Measurements from ENCODE around the gene COL12A1. TPM values are rescaled to one million over a fixed set of nuclear protein-coding genes. Genes with fewer than 3 reads are reported as not detected.

COL12A1 gene
- total RNA-seq, 1 experiment from 2014 or later = 0.96 TPM

- TF ChIP-seq, protein P1, sequence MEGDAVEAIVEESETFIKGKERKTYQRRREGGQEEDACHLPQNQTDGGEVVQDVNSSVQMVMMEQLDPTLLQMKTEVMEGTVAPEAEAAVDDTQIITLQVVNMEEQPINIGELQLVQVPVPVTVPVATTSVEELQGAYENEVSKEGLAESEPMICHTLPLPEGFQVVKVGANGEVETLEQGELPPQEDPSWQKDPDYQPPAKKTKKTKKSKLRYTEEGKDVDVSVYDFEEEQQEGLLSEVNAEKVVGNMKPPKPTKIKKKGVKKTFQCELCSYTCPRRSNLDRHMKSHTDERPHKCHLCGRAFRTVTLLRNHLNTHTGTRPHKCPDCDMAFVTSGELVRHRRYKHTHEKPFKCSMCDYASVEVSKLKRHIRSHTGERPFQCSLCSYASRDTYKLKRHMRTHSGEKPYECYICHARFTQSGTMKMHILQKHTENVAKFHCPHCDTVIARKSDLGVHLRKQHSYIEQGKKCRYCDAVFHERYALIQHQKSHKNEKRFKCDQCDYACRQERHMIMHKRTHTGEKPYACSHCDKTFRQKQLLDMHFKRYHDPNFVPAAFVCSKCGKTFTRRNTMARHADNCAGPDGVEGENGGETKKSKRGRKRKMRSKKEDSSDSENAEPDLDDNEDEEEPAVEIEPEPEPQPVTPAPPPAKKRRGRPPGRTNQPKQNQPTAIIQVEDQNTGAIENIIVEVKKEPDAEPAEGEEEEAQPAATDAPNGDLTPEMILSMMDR (conservative IDR thresholded peaks at IDR 0.05) = no peak
Measured at GRCh38 chr6:75221116-75221515, 15.3 kb upstream of the COL12A1 start.

More at GRCh38 chr6:75221116-75221515, 15.3 kb upstream of the COL12A1 start:
- Histone ChIP-seq H2AK5ac (ENCODE audit: insufficient read length, low read length) (no peak overlapping the region), H3K4me1 (ENCODE audit: insufficient read depth, low read length) (no peaks in the 10 kb centered on the region; the same call in 1 of the 2 replicates), H4K20me1 (ENCODE audit: control insufficient read depth, insufficient read depth, insufficient read length) (no peaks in the 10 kb centered on the region), H3K9me3 (ENCODE audit: control insufficient read depth, low read depth, low read length) (no peaks in the 10 kb centered on the region), H2BK15ac (ENCODE audit: low read depth, low read length) (no peak overlapping the region), H3T11ph (ENCODE audit: low read length) (no peak overlapping the region), H3K23me2 (ENCODE audit: insufficient read length, low read depth, low read length, poor library complexity, severe bottlenecking) (no peaks in the 10 kb centered on the region), H2BK5ac (ENCODE audit: insufficient read length, low read length) (no peak overlapping the region), H3K18ac (ENCODE audit: insufficient read length, low read depth, low read length) (no peak overlapping the region), H4K8ac (replicated peaks; ENCODE audit: insufficient read length, low read depth, low read length) (no peak overlapping the region), H3K27ac (ENCODE audit: insufficient read length, low read depth, low read length) (no peak overlapping the region), H3K4ac (ENCODE audit: low read depth, low read length) (no peak overlapping the region), H3K23ac (ENCODE audit: insufficient read length, low read depth, low read length) (no peak overlapping the region), H4K5ac (ENCODE audit: insufficient read length, low read depth, low read length) (no peak overlapping the region), H2BK20ac (ENCODE audit: low read depth, low read length, poor library complexity, severe bottlenecking) (no peak overlapping the region), H3K79me1 (ENCODE audit: insufficient read depth, low read depth, low read length, poor library complexity, severe bottlenecking) (no peaks in the 10 kb centered on the region), H3K9ac (ENCODE audit: extremely low read depth, insufficient read length, low read length) (no peak overlapping the region), H3K79me2 (ENCODE audit: insufficient read depth, low read length) (no peaks in the 10 kb centered on the region), H3K14ac (ENCODE audit: insufficient read depth, low read length) (no peak overlapping the region), H2BK12ac (ENCODE audit: insufficient read length, low read depth, low read length) (no peak overlapping the region), H3K27me3 (ENCODE audit: insufficient read depth, low read length) (no peaks in the 10 kb centered on the region), H3K56ac (ENCODE audit: insufficient read length, low read depth, low read length) (no peak overlapping the region), H2AFZ (ENCODE audit: low read length) (no peak overlapping the region), H3K4me2 (ENCODE audit: insufficient read depth, insufficient read length, low read length) (no peak overlapping the region), H2BK120ac (ENCODE audit: low read depth, low read length, poor library complexity, severe bottlenecking) (no peak overlapping the region), H4K91ac (ENCODE audit: insufficient read length, low read depth, low read length) (no peak overlapping the region)
- WGBS (ENCODE audit: extremely low coverage, insufficient read length, low lambda C conversion rate) = no CpG with 5 or more reads among the region's 4 CpGs
- Mint-ChIP-seq H3K36me3 (ENCODE audit: insufficient read depth in 1 of 3, low read depth in 3 of 3) (no peaks in the 10 kb centered on the region), H3K9me3 (no peaks in the 10 kb centered on the region), H3K4me3 (no peak overlapping the region), H3K27me3 (ENCODE audit: low read depth) (no peaks in the 10 kb centered on the region), H3K4me1 (peaks cover 15 to 17% of the 10 kb centered on the region in 2 experiments), H3K27ac (no peak overlapping the region)
- DNase-seq = no peak

All from H9 (cell line).